ENCODE measurements around the gene EXD3.

The EXD3 gene

GRCh38 chr9:137302449-137303150, 120.4 kb downstream of the EXD3 start:
- peak; percentile 73 for DNase-seq

- DNase-seq: peak; percentile 87
These were observed 120.9 kb downstream of the EXD3 start, which contains the start of gene NRARP for GRCh38 chr9:137302118-137302448. Gene NRARP, minus strand, starts transcription at chr9:137302271. Its CDS starts 343 bp downstream, at chr9:137301928.

GRCh38 chr9:137301081-137301947, 121.6 kb downstream of the EXD3 start:
- peak; percentile 41 for DNase-seq

GRCh38 chr9:137300567-137301080, 122.3 kb downstream of the EXD3 start:
- DNase-seq: peak; percentile 14

- no peak for DNase-seq
These were observed 123.0 kb downstream of the EXD3 start for GRCh38 chr9:137299938-137300337.

- DNase-seq: no peak
These were observed 123.8 kb downstream of the EXD3 start for GRCh38 chr9:137299203-137299565.

- no peak for DNase-seq
These were observed 124.4 kb downstream of the EXD3 start for GRCh38 chr9:137298401-137299202.

GRCh38 chr9:137297966-137298365, 125.0 kb downstream of the EXD3 start:
- no peak for DNase-seq

GRCh38 chr9:137296670-137297664, 126.0 kb downstream of the EXD3 start:
- no peak for DNase-seq

GRCh38 chr9:137295849-137296669, 126.9 kb downstream of the EXD3 start:
- DNase-seq: no peak

GRCh38 chr9:137295238-137295811, 127.6 kb downstream of the EXD3 start:
- no peak for DNase-seq

GRCh38 chr9:137294681-137295237, 128.2 kb downstream of the EXD3 start:
- DNase-seq: no peak

GRCh38 chr9:137294091-137294680, 128.8 kb downstream of the EXD3 start:
- DNase-seq: peak; percentile 51

- no peak for DNase-seq
These were observed 129.4 kb downstream of the EXD3 start for GRCh38 chr9:137293482-137294090.

GRCh38 chr9:137293094-137293481, 129.9 kb downstream of the EXD3 start:
- no peak for DNase-seq

GRCh38 chr9:137286975-137287383, 136.0 kb downstream of the EXD3 start:
- peak; percentile 74 for DNase-seq

GRCh38 chr9:137281345-137282116, 141.4 kb downstream of the EXD3 start:
- DNase-seq: no peak

All from COR-L47 (cell line).